GM21528 (cell line): ENCODE measurements around the gene AKT1.

Experiments
- ATAC-seq: cut with Tn5 transposase; IDR thresholded peaks from one replicate; pipeline ENCODE4 v1.9.1; 2021; ENCODE audit warnings: mild to moderate bottlenecking, moderate library complexity; ENCODE audit not compliant: unreplicated experiment, low FRiP score

Gene AKT1

DNA sequence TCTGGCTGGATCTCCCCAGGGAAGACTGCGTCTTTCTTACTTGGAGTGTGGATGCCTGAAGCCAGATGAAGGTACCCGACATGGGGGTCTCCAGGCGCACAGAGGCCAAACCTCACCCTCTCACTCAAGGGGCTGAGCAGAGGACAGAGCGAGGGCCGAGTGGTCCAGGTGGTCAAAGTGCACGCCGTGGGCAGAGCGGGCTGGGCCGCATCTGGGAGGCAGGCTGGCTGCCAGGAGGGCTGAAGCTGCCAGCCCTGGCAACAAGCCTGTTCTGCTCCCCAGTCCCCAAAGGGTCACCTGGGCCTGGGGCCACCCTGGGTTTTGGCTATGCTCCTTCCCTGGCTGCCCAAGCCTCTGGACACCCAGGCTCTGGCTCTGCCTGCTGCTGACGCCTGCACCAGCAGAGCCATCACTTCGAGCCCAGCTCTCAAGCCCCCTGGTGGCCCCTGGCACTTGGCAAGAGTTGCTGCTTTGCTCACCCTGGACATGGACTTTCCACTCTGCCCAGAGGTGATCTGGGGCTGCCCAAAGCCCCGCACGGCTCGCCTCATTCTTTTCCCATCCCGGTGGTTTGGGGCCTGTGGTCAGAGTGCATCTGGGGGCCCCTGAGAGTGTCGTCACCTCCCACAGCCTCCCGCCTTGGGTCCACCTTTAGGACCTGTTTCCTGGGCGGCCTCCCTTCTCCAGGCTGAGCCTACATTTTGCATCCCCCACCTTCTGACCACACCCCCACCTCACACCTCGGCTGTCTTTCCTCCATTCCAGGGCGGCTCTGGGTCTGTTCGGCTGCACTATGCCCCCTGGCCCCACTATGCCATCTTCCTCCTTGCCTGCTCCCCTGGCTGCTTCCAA is 68.7 kb downstream of the AKT1 start:
- ATAC-seq: no peak

DNA sequence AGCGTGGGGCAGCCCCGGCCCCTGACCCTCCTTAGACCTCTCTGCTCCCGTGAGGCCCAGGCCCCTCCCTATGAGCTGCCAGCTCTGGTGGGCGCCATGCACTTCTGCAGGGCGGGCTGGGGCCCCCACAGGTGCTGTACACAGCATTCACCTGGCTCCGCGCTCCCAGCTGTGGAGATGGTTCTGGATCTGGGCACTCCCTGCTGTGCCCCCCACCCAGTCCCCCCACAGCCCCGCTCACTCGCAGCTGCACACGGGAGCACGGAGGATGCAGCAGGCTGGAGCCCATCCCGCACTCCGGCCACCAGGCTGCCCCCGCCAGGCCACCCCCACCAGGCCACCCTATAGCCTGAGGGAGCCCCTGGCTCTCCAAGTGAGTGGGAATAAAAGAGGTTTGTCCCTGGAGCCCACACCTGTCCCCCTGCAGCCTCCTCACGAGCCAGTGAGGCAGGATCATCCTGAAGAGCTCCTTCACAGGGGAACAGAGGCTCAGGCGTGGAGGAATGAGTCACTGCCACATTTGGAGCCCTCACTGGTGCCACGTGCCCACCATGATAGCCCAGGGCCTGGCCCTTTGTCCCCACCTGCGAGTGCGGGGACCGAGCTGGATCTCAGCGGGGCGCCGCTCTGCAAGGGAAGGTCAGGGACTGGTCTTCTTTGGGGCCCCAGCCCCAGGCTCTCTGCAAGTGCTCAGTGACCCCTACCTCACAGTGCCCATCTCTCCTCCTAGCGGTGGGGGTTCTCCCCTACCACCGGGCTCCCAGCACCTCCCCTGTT is 69.6 kb downstream of the AKT1 start:
- ATAC-seq: no peak

DNA sequence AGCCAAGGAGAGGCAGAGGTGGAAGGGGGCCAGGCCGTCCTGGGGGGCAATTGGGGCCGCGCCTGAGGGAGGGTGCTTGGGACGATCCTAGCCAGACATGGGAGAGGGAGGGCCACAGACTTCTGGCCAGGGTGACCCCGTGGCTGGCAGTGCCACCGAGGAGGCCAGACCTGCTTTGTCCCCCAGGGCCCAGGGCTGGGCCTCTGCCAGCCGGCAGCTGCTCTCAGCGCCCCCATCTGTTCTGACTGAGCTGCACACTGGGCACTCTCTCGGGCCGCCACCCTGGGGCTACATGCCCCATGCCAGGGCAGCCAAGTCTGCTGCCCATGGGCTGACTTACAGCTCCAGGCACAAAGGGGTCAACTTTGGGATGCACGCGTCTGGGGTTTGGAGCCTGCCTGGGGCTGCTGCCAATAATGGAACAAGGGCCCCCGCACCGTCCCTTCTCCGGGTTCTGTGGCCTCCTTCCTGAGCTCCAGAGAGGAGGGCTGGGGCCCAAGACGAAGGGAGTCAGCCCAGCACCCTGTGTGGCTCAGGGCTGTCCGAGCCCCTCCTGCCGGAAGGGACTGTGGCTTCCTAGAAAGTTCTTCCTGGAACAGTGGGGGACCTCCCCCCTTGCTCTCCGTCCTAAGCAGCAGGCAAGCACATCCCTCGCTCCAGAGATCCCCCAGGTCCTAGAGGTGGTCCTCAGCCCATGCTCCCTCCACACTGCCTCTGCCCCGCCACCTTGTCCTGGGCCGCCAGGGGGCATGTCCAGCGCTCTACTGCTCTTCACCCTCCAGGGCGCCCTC is 70.4 kb downstream of the AKT1 start:
- ATAC-seq: no peak

DNA sequence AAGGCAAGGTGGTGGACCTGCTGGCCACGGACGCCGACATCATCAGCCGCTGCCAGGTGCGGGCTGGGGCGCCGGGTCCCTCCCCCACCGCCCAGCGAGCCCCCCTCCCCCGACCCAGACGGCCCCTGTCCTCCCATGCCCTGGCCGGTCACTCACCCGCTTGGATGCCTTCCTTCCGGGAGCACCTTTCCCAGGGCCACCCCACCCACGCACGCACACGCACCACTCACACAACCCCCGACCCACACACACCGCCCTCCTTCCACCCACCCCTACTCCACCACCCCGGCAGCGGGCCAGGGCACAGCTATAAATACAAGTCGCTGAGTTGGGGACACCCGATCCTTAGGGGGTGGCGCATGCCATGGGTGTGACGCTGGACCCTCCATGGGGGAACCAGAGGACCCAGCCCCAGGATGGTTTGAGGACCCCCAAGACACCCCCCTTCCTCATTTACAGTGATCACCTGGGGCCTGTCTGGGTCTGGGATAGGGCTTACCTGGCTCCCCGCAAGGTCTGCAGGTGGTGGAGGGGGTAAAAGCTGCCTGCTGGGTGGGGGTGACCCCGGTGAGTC is 71.1 kb downstream of the AKT1 start:
- ATAC-seq: no peak

DNA sequence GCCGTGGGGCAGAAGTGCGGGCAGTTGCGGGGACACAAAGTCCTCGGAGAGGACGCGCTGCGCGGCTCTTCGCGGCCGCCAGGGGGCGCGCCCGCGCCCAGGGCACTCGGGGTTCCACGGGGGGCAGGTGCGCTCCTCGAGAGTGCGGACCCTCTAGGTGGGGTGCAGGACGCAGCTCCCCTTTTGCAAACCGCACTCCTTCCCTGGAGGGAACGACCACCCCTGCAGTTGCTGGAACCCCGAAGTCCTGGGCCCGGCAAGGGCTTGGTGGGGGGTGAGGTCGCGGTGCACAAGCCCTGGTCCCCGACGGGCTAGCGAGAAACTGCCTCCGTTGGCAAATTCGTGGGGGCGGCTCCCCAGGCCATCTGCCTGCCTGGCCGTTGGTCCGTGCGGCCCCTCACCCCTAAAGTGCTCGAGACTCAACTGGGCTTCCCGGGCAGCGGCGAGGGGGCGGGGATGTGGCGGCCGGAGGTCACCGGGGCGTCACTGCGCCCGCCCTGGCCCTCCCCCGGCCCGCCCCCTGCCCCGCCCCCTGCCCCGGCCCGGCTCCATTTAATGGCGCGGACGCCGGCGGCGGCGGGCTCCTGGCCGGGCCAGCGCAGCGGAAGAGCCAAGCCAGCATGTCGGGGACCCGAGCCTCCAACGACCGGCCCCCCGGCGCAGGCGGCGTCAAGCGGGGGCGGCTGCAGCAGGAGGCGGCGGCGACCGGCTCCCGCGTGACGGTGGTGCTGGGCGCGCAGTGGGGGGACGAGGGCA is 71.7 kb downstream of the AKT1 start, which contains the start of gene ADSS1:
ADSS1 (plus strand) TSS at position 579 of the 756 bp plus-strand sequence; CDS start at position 621, 42 bp downstream.
- ATAC-seq: peak; percentile 57

GRCh38 chr14:104722938-104723650 is 72.5 kb downstream of the AKT1 start:
- ATAC-seq: no peak

DNA sequence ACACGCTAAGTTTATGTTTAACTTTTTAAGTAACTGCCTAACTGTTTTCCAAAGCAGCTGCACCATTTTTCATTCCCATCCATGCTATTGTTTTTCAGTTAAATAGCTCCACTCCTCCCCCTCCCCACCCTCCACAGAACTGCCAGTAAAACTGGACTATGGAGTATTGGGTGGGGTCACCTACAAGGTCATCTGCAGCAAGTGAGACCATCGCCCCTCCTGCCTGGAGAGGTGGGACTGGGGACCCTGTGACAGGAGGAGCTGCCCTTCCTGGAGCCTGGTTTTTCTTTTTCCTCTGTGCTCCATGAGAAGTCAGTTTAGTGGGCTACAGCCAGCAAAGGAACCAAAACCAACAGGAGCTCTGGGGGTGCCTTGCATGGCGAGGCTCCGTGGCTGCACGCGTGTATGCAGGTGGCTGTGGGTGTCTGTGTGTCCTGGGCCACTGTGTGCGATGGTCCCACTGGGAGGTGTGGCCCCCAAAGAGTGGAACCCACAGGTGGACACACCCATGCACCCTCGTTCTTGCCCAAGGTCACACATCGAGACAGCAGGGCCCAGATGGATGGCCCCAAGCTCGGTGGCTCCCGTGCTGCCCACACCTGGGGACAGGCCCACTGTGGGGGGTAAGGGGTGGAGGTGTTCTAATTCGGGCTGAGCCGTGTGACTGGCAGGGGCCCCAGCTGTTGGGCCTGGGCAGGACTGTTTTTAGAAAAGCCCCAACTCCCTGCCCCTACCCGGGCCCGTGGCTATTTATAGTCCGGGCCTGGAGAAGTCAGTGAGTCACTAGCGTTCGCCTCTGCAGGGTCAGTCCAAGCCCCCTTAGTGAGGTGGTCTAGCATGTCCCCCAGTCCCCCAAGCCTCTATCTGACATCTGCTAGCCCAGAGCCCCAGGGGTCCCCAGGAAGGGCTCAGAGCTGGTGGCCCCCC is 73.8 kb downstream of the AKT1 start:
- ATAC-seq: no peak
